ENCODE data around the gene KRT2.
"Not testable (repeated sequence)": the region's sequence is repeated elsewhere in the genome, so short reads cannot be mapped to it uniquely, and the experiment has no call there.

The KRT2 gene

DNA sequence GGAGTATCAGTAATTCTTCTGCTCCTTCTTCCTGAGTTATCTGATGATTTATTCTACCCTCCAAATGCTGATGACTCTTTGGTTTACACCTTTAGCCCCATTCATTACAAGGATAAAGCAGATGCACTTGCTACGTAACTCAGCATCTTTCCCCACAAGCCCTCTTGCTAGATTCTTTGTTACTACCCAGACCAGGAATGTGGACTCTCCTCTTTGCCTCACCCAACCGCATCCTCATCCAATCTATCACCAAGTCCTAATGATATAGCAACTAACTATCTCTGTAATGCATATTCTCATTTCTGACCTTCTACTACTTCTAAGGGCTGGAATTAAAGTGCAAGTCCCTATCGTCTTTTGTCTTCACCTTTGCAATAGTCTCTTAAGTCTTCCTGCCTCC, 18.9 kb upstream of the KRT2 start:
- CTCF ChIA-PET = no interaction called here
- TF ChIP-seq, protein P1, sequence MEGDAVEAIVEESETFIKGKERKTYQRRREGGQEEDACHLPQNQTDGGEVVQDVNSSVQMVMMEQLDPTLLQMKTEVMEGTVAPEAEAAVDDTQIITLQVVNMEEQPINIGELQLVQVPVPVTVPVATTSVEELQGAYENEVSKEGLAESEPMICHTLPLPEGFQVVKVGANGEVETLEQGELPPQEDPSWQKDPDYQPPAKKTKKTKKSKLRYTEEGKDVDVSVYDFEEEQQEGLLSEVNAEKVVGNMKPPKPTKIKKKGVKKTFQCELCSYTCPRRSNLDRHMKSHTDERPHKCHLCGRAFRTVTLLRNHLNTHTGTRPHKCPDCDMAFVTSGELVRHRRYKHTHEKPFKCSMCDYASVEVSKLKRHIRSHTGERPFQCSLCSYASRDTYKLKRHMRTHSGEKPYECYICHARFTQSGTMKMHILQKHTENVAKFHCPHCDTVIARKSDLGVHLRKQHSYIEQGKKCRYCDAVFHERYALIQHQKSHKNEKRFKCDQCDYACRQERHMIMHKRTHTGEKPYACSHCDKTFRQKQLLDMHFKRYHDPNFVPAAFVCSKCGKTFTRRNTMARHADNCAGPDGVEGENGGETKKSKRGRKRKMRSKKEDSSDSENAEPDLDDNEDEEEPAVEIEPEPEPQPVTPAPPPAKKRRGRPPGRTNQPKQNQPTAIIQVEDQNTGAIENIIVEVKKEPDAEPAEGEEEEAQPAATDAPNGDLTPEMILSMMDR (conservative IDR thresholded peaks at IDR 0.05; ENCODE audit: low read depth) = no peak
- H3K27ac ChIP-seq = no peak overlapping the region
- DNase-seq (ENCODE audit: low spot score) = peak; percentile 53
- POLR2A ChIA-PET (ENCODE audit: low non-redundant PET) = no interaction called here

DNA sequence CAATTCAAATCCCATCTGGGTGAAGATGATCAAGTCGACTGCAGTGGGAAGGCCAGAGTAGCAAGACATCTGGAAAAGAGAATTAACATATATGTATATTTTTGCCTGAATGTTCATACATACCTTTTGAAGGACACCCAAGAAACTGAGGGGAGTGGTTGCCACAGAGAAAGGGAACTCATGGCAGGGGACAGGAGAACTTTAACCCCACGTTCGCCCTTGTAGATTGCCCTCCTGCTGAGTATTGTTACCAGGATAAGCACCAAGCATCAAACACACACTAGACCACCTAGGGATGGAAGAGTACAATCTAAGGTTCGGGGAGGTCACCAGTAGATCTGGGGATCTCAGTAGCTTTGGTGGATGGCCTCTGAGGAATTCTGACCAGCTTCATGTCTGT, 18.5 kb upstream of the KRT2 start:
- H3K27ac ChIP-seq = no peak overlapping the region
- TF ChIP-seq, protein P1 (conservative IDR thresholded peaks at IDR 0.05; ENCODE audit: low read depth) = no peak
- POLR2A ChIA-PET (ENCODE audit: low non-redundant PET) = no interaction called here
- no peak for DNase-seq (ENCODE audit: low spot score)
- CTCF ChIA-PET = no interaction called here

DNA sequence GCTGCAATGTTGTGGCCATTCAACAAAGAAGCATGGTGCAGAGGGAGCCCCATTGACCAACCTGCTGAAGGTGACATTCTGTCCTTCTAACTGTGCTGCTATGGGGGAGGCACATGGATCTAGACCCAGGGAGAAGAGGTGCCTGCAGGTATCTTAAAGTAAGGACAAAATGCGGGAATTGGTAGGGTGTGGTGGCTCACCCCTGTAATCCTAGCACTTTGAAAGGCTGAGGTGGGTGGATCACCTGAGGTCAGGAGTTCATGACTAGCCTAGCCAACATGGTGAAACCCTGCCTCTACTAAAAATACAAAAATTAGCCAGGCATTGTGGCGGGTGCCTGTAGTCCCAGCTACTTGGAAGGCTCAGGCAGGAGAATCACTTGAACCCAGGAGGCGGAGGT, 17.9 kb upstream of the KRT2 start:
- POLR2A ChIA-PET (ENCODE audit: low non-redundant PET); H3K27ac ChIP-seq; DNase-seq (ENCODE audit: low spot score); CTCF ChIA-PET: not testable (repeated sequence)

DNA sequence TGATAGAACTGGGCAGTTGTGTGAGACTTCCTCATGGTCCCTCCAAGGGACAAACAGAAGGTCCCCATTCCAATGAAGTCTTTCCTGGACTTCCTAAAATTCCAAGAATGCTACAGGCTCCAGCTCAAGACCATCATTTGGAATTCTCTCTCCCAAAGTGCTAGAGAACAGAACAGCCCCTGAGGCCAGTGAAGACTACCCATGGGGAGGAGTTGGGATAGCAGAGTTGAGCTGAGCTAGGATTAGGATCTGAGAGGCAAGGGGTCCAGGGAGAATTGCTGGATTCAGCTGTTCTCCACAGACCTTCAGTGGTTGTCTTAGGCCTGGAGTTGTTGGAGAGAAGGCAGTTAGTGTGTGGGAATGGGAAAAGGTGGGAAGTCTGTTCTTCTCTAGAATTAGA, 17.4 kb upstream of the KRT2 start:
- POLR2A ChIA-PET (ENCODE audit: low non-redundant PET) = no interaction called here
- TF ChIP-seq, protein P1 (conservative IDR thresholded peaks at IDR 0.05; ENCODE audit: low read depth) = no peak
- DNase-seq (ENCODE audit: low spot score) = no peak
- no peak overlapping the region for H3K27ac ChIP-seq
- CTCF ChIA-PET = no interaction called here

DNA sequence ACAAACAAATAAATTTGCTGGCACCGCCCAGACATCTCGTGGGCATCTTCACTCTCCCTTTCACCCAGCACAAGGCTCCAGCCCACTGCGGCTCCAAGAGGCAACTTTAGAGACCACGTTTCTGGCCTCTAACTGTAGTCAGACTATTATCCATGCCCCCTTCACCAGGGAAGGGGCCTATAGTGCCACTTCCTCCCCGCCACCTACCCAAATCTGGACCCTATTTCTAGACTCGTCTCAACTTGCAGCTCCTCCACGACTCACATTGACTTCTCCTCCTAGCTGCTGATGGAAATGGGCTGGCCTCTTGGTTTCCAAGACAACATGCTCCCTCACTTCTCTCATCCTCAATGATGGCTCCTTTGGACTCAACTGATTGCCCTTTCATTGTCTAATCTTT, 15.9 kb upstream of the KRT2 start:
- ChIA-PET POLR2A (ENCODE audit: low non-redundant PET) (no interaction called here), CTCF (interaction anchor here (0.7 to 1.0 kb wide), 2 partner anchors 85 to 211 kb away, joined by 3 to 5 read pairs; no protein-coding TSS in a partner anchor)
- TF ChIP-seq, protein P1 (conservative IDR thresholded peaks at IDR 0.05; ENCODE audit: low read depth) = no peak
- H3K27ac ChIP-seq = no peak overlapping the region
- DNase-seq (ENCODE audit: low spot score) = no peak

DNA sequence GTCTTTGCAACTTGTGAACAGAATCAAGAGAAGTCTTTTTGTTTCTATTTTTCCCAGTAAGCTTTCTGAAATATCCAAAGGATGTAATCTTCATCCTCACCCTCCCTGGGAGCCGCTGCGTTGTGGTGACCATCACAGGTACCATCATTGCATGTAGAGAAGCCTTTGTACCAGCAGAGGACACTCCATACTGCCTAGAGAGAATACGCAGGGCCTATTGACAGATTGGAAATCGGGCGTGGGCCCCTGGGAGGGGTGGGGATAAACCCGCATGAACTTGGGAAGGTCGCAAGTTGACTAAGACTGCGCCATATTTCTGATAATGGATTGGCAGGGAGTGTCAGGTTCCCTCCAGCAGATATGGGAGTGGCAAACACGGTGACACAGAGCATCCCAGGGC, 15.5 kb upstream of the KRT2 start:
- no peak for DNase-seq (ENCODE audit: low spot score)
- CTCF ChIA-PET = interaction anchor here (1.0 kb wide), 1 partner anchor 212 kb away, joined by 3 read pairs; no protein-coding TSS in a partner anchor
- TF ChIP-seq, protein P1 (conservative IDR thresholded peaks at IDR 0.05; ENCODE audit: low read depth) = no peak
- POLR2A ChIA-PET (ENCODE audit: low non-redundant PET) = no interaction called here
- H3K27ac ChIP-seq = no peak overlapping the region

DNA sequence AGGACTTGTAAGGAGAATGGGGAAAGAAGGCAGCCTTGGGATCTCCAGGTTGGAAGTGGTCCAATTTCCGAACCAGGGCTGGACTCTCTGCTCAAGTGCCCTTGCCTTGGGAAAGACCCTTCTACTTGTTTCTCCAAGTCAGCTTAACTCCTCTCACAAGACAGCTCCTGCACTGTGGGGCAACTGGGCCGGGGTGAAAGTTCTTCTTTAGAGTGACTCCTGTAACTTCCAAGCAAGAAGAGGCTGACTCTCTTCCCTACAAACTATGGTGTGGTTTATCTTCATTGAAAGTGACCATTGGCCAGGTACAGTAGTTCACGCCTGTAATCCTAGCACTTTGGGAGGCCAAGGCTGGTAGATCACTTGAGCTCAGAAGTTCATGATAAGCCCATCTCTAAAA, 14.5 kb upstream of the KRT2 start:
- ChIA-PET CTCF (interaction anchor here (0.6 to 0.7 kb wide), 2 partner anchors 106 to 837 kb away, joined by 3 to 5 read pairs; no protein-coding TSS in a partner anchor), POLR2A (ENCODE audit: low non-redundant PET) (no interaction called here)
- TF ChIP-seq, protein P1 (conservative IDR thresholded peaks at IDR 0.05; ENCODE audit: low read depth) = no peak
- DNase-seq (ENCODE audit: low spot score) = no peak
- H3K27ac ChIP-seq = no peak overlapping the region
